K562 (cell line): Measurements from ENCODE around the gene TTC31. TPM values are rescaled to one million over a fixed set of nuclear protein-coding genes. Genes with fewer than 3 reads are reported as not detected.
A peak's percentile ranks its signal among the peaks of the same experiment; 100 is the strongest.

ENCODE experiments used
- ATAC-seq: fragments of 200-7000 bp; cut with Tn5 transposase; 3 replicates; pipeline ENCODE4 v1.9.1; 2020; ENCODE audit warnings: moderate library complexity
- BruUV-seq: library from RNA; stranded (reverse); fragments of 400-500 nt; replicated peaks from 2 replicates; lab custom pipeline; 2021; lab: Mats Ljungman, UMichigan
- CTCF ChIA-PET: fragments of 300-600 bp; formaldehyde crosslinking; extraction: SDS; loops from one replicate; lab custom pipeline; 2021; ENCODE audit warnings: low intra/inter-chr PET ratio; lab: Yijun Ruan, JAX
- POLR2A ChIA-PET: fragments of 300-600, 350-650 bp; sonication (Branson Sonifier 250); formaldehyde crosslinking; extraction: SDS; loops from one replicate; lab custom pipeline; 2021; ENCODE audit warnings: antibody characterized with exemption, inconsistent platforms; lab: Yijun Ruan, JAX
- DNase-seq, 4 experiments: peaks; one replicate each; pipeline versions ENCODE4 v3.0.0 to v3.0.0-alpha.2; 2011 to 2018; ENCODE audit warnings: low spot score in 3 of 4, mixed read lengths in 3 of 4; ENCODE audit errors: extremely low read depth in 1 of 4
- FAIRE-seq: peaks from 2 replicates; lab custom pipeline; 2011; peaks lifted over from hg19 to GRCh38; lab: Jason Lieb, UNC
- H2AFZ ChIP-seq: 2 replicates; pipeline ENCODE4 v1.6.0; 2011; ENCODE audit warnings: low read depth, low read length, control low read depth, inconsistent platforms
- H3K27ac ChIP-seq: fragments of 200-600 bp; 3 replicates; pipeline ENCODE4 v1.8.0; 2011; ENCODE audit warnings: low read depth, mild to moderate bottlenecking, control low read depth, inconsistent platforms, low read length, moderate library complexity, mixed read lengths; ENCODE audit errors: extremely low read depth
- H3K27me3 ChIP-seq, 2 experiments: fragments of 300-600 bp in 1 of 2; 2 replicates in 1 of 2; 3 replicates in 1 of 2; pipeline versions ENCODE4 v1.6.0 to v1.8.0; 2011; ENCODE audit warnings: inconsistent platforms in 2 of 2, low read length in 2 of 2, mild to moderate bottlenecking in 1 of 2, mixed read lengths in 1 of 2, moderate library complexity in 1 of 2; ENCODE audit not compliant: control insufficient read depth in 2 of 2, insufficient read depth in 2 of 2
- H3K36me3 ChIP-seq: fragments of 300-600 bp; 3 replicates; pipeline ENCODE4 v1.8.0; 2011; ENCODE audit warnings: mild to moderate bottlenecking, low read length, inconsistent platforms; ENCODE audit not compliant: control insufficient read depth, insufficient read depth
- H3K4me1 ChIP-seq, 2 experiments: fragments of 200-600 bp in 1 of 2; replicated peaks in 1 of 2; 2 replicates in 1 of 2; 3 replicates in 1 of 2; pipeline versions ENCODE4 v1.5.1 to v1.8.0; 2011; ENCODE audit warnings: inconsistent platforms in 2 of 2, low read length in 2 of 2, mild to moderate bottlenecking in 1 of 2, mixed read lengths in 1 of 2, moderate library complexity in 1 of 2; ENCODE audit not compliant: control insufficient read depth in 2 of 2, insufficient read depth in 2 of 2
- H3K4me2 ChIP-seq: 2 replicates; pipeline ENCODE4 v1.6.1; 2011; ENCODE audit warnings: low read length, control low read depth, inconsistent platforms, mixed read lengths; ENCODE audit not compliant: insufficient read depth
- H3K4me3 ChIP-seq: fragments of 200-600 bp; sonication (generic), shearing (Covaris generic); 2 replicates; pipeline ENCODE4 v1.5.1; 2016; ENCODE audit warnings: control low read depth, inconsistent platforms
- H3K79me2 ChIP-seq: fragments of 200-600 bp; 3 replicates; pipeline ENCODE4 v1.8.0; 2011; ENCODE audit warnings: low read length, inconsistent platforms; ENCODE audit not compliant: control insufficient read depth, insufficient read depth
- H3K9ac ChIP-seq, 2 experiments: 2 replicates each; pipeline versions ENCODE4 v1.6.0 to v1.6.1; 2011; ENCODE audit warnings: low read depth in 2 of 2, low read length in 2 of 2, control low read depth in 1 of 2, inconsistent platforms in 1 of 2, mild to moderate bottlenecking in 1 of 2, mixed read lengths in 1 of 2; ENCODE audit not compliant: insufficient read depth in 1 of 2
- H3K9me1 ChIP-seq: one replicate; pipeline ENCODE4 v1.6.0; 2011; ENCODE audit warnings: inconsistent platforms, mild to moderate bottlenecking, low read length, moderate library complexity; ENCODE audit not compliant: control insufficient read depth, insufficient read depth
- H3K9me3 ChIP-seq: replicated peaks from 2 replicates; pipeline ENCODE4 v1.5.1; 2011; ENCODE audit warnings: low read depth, low read length, inconsistent platforms; ENCODE audit not compliant: control insufficient read depth, insufficient read depth
- H4K20me1 ChIP-seq: replicated peaks from 2 replicates; pipeline ENCODE4 v1.6.1; 2011; ENCODE audit warnings: low read length, inconsistent platforms, mixed read lengths; ENCODE audit not compliant: control insufficient read depth, insufficient read depth
- BCOR ChIP-seq: fragments of 450-650 bp; IDR thresholded peaks from 2 replicates; pipeline ENCODE4 v1.6.1; 2016
- ESRRB ChIP-seq: fragments of 250-450 bp; sonication (Bioruptor Pico); IDR thresholded peaks from 2 replicates; pipeline ENCODE4 v1.5.0; 2020; ENCODE audit warnings: mild to moderate bottlenecking, moderate library complexity, borderline replicate concordance
- JUND ChIP-seq, 2 experiments: IDR thresholded peaks; 2 replicates in 1 of 2; 3 replicates in 1 of 2; pipeline ENCODE4 v1.6.1; 2011; ENCODE audit warnings: borderline replicate concordance in 2 of 2, low read depth in 2 of 2, low read length in 2 of 2, improper control_type of control experiment in 1 of 2, missing biosample characterization in 1 of 2, missing genetic modification characterization in 1 of 2, missing genetic modification reagents in 1 of 2
- L3MBTL2 ChIP-seq: fragments of 450-650 bp; IDR thresholded peaks from 2 replicates; pipeline ENCODE4 v1.6.1; 2016; ENCODE audit warnings: mild to moderate bottlenecking, moderate library complexity
- MIER1 ChIP-seq: fragments of 450-650 bp; IDR thresholded peaks from 2 replicates; pipeline ENCODE4 v1.6.1; 2016; ENCODE audit warnings: antibody characterized with exemption, mild to moderate bottlenecking, low read depth
- MTA3 ChIP-seq: fragments of 450-650 bp; formaldehyde crosslinking; IDR thresholded peaks from 2 replicates; pipeline ENCODE4 v1.6.1; 2017; ENCODE audit warnings: mild to moderate bottlenecking, borderline replicate concordance
- NEUROD1 ChIP-seq: fragments of 150-350 bp; IDR thresholded peaks from 2 replicates; pipeline ENCODE4 v1.6.1; 2014; ENCODE audit warnings: borderline replicate concordance, low read length, low read depth; ENCODE audit not compliant: partially characterized antibody
- PURB ChIP-seq: sonication (generic); formaldehyde crosslinking; IDR thresholded peaks from 2 replicates; pipeline ENCODE4 v1.9.0; 2021; ENCODE audit warnings: low read depth, mild to moderate bottlenecking, missing genetic modification reagents
- RBFOX2 ChIP-seq: fragments of 200-400 bp; formaldehyde crosslinking; IDR thresholded peaks from 2 replicates; pipeline ENCODE4 v1.6.1; 2017; ENCODE audit warnings: low read depth, mild to moderate bottlenecking, low read length, moderate library complexity
- RBM15 ChIP-seq: fragments of 200-400 bp; formaldehyde crosslinking; IDR thresholded peaks from 2 replicates; pipeline ENCODE4 v1.6.1; 2018; ENCODE audit warnings: mild to moderate bottlenecking, low read length, moderate library complexity; ENCODE audit not compliant: insufficient read depth
- TARDBP ChIP-seq: fragments of 450-650 bp; IDR thresholded peaks from 2 replicates; pipeline ENCODE4 v1.6.1; 2016
- ZNF175 ChIP-seq: fragments of 200-800 bp; sonication (Bioruptor generic); IDR thresholded peaks from 2 replicates; pipeline ENCODE4 v1.6.1; 2016; ENCODE audit warnings: low read depth, mild to moderate bottlenecking, missing genetic modification characterization, missing compliant biosample characterization
- ZNF445 ChIP-seq: fragments of 250-450 bp; sonication (Bioruptor Pico); IDR thresholded peaks from 2 replicates; pipeline ENCODE4 v1.4.0; 2020; ENCODE audit warnings: low read depth, mild to moderate bottlenecking, moderate library complexity
- ZNF589 ChIP-seq: fragments of 200-800 bp; sonication (Bioruptor generic); IDR thresholded peaks from 2 replicates; pipeline ENCODE4 v1.6.1; 2016; ENCODE audit warnings: low read depth, missing genetic modification characterization, missing compliant biosample characterization
- WGBS: fragments of 100-300 bp; shearing (Covaris generic); methylation state at CpG from one replicate; pipeline ENCODE4 v1.1.6; 2016; ENCODE audit warnings: low coverage, mixed read lengths; ENCODE audit not compliant: insufficient coverage; ENCODE audit errors: missing lambda C conversion rate; 5-methylcytosine and 5-hydroxymethylcytosine counted together
- in situ Hi-C: fragments of 300-500 bp; cut with MboI; formaldehyde crosslinking; loops from 4 replicates; pipeline ENCODE4 v1.15.0; 2018; ENCODE audit warnings: inconsistent platforms, mixed read lengths
- intact Hi-C: fragments of 100-400 bp; cut with micrococcal nuclease; formaldehyde crosslinking; loops from 2 replicates; pipeline ENCODE4 v1.14.2; 2022
- polyA plus RNA-seq, 8 experiments: library from polyadenylated mRNA; depleted of rRNA in 4 of 8; stranded (reverse) in 5 of 8; unstranded in 3 of 8; fragments of >200 nt; fragmentation: Nextera tagmentation in 2 of 8; fragmentation: Illumina TruSeq in 1 of 8; extraction: Ambion mirVana in 2 of 8; extraction: Trizol in 1 of 8; gene quantifications; 2 replicates each; pipeline versions ENCODE4 v1.2.1 to v1.2.3, GENCODE V29; 2011 to 2014; ENCODE audit warnings: inconsistent platforms in 1 of 8, missing spikeins in 1 of 8
- total RNA-seq, 7 experiments: library from RNA; depleted of rRNA in 6 of 7; stranded (reverse); fragments of >200 nt in 6 of 7; fragmentation: Illumina TruSeq in 2 of 7; extraction: Trizol in 2 of 7; gene quantifications; 2 replicates each; pipeline versions ENCODE4 v1.2.1 to v1.2.3, GENCODE V29; 2011 to 2021; ENCODE audit warnings: low replicate concordance in 1 of 7
- TF ChIP-seq, protein P1 (sequence below): sonication (generic); formaldehyde crosslinking; IDR thresholded peaks from 2 replicates; pipeline ENCODE4 v1.8.0; 2022; ENCODE audit warnings: mild to moderate bottlenecking, low read depth, missing genetic modification reagents
- TF ChIP-seq, protein P2 (sequence below): fragments of 250-450 bp; sonication (Bioruptor Pico); IDR thresholded peaks from 2 replicates; pipeline ENCODE4 v1.4.0; 2020

The TTC31 gene
- total and polyA plus RNA-seq, 9 of the 15 experiments (the other 6 are each of a cell fraction or from before 2014, with no cell fraction given) = 4.7 to 30.5 (median 15.9) TPM

- Histone ChIP-seq H3K36me3 (peaks cover 55% of the 10 kb centered on the region), H3K4me2 (peak overlapping the region; percentile 96), H3K9ac (peak overlapping the region; percentile 5 to 97; a peak in 3 of 4 replicates), H2AFZ (no peak overlapping the region), H4K20me1 (peaks cover 5% of the 10 kb centered on the region; the same call in 1 of the 2 replicates), H3K4me3 (peak overlapping the region; percentile 96), H3K27me3 (no peaks in the 10 kb centered on the region), H3K79me2 (peaks cover 52% of the 10 kb centered on the region), H3K4me1 (peaks cover 28 to 33% of the 10 kb centered on the region in 2 experiments), H3K9me3 (no peaks in the 10 kb centered on the region), H3K9me1 (peaks cover 3% of the 10 kb centered on the region), H3K27ac (no peak overlapping the region; the same call in 2 of the 3 replicates)
- in situ Hi-C loops (no loop called here), intact Hi-C loops (loop anchor here (2.0 kb wide), 1 partner anchor 45 kb away; the partner anchor contains the start of genes CCDC142 and TTC31)
- DNase-seq = no peak
- TSS peak; percentile 63 for BruUV-seq
- no peak for FAIRE-seq
- POLR2A ChIA-PET = interaction anchor here (1.1 to 1.6 kb wide), 3 partner anchors 10 to 60 kb away, joined by 3 to 5 read pairs (median 5); no protein-coding TSS in a partner anchor
- WGBS = 91% methylated on average over 6 of the region's 9 CpGs
- no peak for ATAC-seq
- CTCF ChIA-PET = no interaction called here
- TF ChIP-seq ESRRB (no peak), MIER1 (no peak), BCOR (no peak), RBFOX2 (no peak), ZNF589 (no peak), NEUROD1 (no peak), ZNF175 (CRISPR knock-in tag) (no peak), JUND (IDR thresholded peaks at IDR 0.05; ENCODE audit: borderline replicate concordance, low read depth, low read length) (no peak), JUND (tag; IDR thresholded peaks at IDR 0.05; ENCODE audit: borderline replicate concordance, low read depth, low read length) (no peak), TARDBP (no peak), PURB (CRISPR knock-in tag) (no peak), RBM15 (no peak), L3MBTL2 (no peak), ZNF445 (CRISPR knock-in tag) (no peak), MTA3 (no peak)
- TF ChIP-seq, protein P1, sequence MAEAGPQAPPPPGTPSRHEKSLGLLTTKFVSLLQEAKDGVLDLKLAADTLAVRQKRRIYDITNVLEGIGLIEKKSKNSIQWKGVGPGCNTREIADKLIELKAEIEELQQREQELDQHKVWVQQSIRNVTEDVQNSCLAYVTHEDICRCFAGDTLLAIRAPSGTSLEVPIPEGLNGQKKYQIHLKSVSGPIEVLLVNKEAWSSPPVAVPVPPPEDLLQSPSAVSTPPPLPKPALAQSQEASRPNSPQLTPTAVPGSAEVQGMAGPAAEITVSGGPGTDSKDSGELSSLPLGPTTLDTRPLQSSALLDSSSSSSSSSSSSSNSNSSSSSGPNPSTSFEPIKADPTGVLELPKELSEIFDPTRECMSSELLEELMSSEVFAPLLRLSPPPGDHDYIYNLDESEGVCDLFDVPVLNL = no peak
- TF ChIP-seq, protein P2, sequence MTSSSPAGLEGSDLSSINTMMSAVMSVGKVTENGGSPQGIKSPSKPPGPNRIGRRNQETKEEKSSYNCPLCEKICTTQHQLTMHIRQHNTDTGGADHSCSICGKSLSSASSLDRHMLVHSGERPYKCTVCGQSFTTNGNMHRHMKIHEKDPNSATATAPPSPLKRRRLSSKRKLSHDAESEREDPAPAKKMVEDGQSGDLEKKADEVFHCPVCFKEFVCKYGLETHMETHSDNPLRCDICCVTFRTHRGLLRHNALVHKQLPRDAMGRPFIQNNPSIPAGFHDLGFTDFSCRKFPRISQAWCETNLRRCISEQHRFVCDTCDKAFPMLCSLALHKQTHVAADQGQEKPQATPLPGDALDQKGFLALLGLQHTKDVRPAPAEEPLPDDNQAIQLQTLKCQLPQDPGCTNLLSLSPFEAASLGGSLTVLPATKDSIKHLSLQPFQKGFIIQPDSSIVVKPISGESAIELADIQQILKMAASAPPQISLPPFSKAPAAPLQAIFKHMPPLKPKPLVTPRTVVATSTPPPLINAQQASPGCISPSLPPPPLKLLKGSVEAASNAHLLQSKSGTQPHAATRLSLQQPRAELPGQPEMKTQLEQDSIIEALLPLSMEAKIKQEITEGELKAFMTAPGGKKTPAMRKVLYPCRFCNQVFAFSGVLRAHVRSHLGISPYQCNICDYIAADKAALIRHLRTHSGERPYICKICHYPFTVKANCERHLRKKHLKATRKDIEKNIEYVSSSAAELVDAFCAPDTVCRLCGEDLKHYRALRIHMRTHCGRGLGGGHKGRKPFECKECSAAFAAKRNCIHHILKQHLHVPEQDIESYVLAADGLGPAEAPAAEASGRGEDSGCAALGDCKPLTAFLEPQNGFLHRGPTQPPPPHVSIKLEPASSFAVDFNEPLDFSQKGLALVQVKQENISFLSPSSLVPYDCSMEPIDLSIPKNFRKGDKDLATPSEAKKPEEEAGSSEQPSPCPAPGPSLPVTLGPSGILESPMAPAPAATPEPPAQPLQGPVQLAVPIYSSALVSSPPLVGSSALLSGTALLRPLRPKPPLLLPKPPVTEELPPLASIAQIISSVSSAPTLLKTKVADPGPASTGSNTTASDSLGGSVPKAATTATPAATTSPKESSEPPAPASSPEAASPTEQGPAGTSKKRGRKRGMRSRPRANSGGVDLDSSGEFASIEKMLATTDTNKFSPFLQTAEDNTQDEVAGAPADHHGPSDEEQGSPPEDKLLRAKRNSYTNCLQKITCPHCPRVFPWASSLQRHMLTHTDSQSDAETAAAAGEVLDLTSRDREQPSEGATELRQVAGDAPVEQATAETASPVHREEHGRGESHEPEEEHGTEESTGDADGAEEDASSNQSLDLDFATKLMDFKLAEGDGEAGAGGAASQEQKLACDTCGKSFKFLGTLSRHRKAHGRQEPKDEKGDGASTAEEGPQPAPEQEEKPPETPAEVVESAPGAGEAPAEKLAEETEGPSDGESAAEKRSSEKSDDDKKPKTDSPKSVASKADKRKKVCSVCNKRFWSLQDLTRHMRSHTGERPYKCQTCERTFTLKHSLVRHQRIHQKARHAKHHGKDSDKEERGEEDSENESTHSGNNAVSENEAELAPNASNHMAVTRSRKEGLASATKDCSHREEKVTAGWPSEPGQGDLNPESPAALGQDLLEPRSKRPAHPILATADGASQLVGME = no peak
These were observed 44.9 kb downstream of the TTC31 start for GRCh38 chr2:74527741-74528140.
